ENCODE data around the gene HSPH1. TPM values are rescaled to one million over a fixed set of nuclear protein-coding genes. Genes with fewer than 3 reads are reported as not detected.

Gene HSPH1
- total RNA-seq, 1 donor from 2014 or later: 94.9 TPM

DNA sequence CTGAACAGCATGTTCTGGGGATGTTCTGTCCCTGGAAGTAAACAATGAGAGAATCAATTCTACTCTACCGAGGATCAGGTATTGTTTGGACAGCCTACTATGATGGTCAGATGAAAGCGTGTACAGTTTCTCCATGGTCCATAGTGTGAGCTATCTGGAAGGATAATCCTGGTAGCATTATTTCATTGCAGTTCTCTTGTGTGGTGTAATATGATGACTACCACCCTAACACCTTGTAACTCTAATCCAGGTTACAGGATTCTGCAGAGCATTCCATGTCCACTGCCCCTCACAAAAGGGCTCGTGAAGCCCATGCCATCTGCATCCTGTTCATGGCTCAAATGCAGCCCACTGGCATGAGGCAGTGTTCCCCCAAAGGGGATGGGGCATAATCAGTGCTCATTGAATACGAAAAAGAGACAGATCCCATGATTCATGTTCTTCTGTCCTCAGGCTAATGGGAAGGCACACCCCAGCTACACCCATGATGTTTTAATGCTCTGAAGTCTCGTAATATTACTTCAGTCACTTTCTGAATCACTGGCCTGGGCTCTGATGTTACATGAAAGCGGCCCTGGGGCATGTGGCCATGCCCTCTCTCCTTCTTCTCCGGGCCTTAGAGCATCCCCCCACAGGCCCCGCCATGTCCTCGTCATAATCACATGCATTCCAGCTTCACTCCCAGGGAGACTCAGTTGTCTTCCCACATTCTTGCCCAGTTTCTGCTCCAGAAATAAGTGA is 68.4 kb downstream of the HSPH1 start:
- Mint-ChIP-seq H3K27ac (no peak overlapping the region), H3K4me3 (no peak overlapping the region)

GRCh38 chr13:31092646-31093045 is 69.1 kb downstream of the HSPH1 start:
- no peaks in the 10 kb centered on the region for H3K36me3 ChIP-seq
- Mint-ChIP-seq H3K4me3 (no peak overlapping the region), H3K27me3 (ENCODE audit: insufficient read depth, low read depth) (peaks cover 15% of the 10 kb centered on the region)

More for the DNA sequence above, 68.4 kb downstream of the HSPH1 start:
- H3K4me1 ChIP-seq: peaks cover 5% of the 10 kb centered on the region
- H3K9me3 ChIP-seq (ENCODE audit: low read depth): no peaks in the 10 kb centered on the region
- no peaks in the 10 kb centered on the region for H3F3A ChIP-seq (ENCODE audit: low read depth)
- H3K4me2 ChIP-seq: no peak overlapping the region
- Mint-ChIP-seq H3K4me1 (peaks cover 26% of the 10 kb centered on the region), H3K9me3 (no peaks in the 10 kb centered on the region), H3K36me3 (no peaks in the 10 kb centered on the region), H3K27me3 (ENCODE audit: insufficient read depth, low read depth) (peaks cover 15% of the 10 kb centered on the region)
- no peak overlapping the region for H3K4me3 ChIP-seq
- H3K9ac ChIP-seq: no peak overlapping the region
- TF ChIP-seq, protein P1, sequence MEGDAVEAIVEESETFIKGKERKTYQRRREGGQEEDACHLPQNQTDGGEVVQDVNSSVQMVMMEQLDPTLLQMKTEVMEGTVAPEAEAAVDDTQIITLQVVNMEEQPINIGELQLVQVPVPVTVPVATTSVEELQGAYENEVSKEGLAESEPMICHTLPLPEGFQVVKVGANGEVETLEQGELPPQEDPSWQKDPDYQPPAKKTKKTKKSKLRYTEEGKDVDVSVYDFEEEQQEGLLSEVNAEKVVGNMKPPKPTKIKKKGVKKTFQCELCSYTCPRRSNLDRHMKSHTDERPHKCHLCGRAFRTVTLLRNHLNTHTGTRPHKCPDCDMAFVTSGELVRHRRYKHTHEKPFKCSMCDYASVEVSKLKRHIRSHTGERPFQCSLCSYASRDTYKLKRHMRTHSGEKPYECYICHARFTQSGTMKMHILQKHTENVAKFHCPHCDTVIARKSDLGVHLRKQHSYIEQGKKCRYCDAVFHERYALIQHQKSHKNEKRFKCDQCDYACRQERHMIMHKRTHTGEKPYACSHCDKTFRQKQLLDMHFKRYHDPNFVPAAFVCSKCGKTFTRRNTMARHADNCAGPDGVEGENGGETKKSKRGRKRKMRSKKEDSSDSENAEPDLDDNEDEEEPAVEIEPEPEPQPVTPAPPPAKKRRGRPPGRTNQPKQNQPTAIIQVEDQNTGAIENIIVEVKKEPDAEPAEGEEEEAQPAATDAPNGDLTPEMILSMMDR (IDR thresholded peaks at IDR 0.05): no peak
- no peak for TF ChIP-seq EZH2 (IDR thresholded peaks at IDR 0.05)
- no peak for TF ChIP-seq EZH2phosphoT487 (IDR thresholded peaks at IDR 0.05)
- no peak overlapping the region for H3K27ac ChIP-seq
- no peaks in the 10 kb centered on the region for H3K36me3 ChIP-seq
- no peaks in the 10 kb centered on the region for H3K79me2 ChIP-seq (ENCODE audit: low read depth)
- no peak for DNase-seq (ENCODE audit: low spot score)
- H4K20me1 ChIP-seq (ENCODE audit: low read depth): no peaks in the 10 kb centered on the region
- no peak overlapping the region for H2AFZ ChIP-seq (replicated peaks)
- H3K27me3 ChIP-seq: no peaks in the 10 kb centered on the region

DNA sequence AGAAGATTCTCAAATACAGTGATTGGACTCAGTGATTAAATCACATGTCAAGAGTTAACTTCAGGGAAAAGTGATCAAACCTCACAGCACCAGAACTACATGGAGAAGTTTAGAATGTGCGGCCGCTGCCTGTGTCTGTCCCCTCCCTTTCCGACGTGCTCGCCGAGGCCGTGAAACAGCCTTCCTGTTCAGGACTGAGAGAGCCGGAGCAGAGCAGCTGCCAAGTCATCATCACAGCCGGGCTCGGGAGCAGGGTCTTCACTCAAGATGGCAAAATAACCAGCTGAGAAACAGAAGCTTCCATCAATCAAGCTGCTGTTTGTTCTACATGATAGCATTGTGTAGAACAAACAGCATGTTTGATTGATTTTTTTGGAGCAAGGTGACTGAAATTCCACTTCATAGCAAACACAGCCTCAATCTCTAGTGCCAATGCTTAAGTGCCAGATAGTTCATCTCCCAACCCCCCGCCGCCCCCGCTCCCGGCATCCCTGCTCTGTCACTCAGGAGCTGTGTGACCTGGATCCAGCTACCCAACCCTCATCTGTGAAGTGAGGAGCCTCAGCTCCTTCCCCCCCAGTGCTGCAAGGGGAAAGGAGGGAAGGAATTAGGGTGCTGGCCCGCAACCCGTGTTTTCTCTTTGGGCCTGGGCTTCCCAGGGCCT is 70.6 kb downstream of the HSPH1 start:
- peaks cover 34% of the 10 kb centered on the region for H3K4me1 Mint-ChIP-seq
- H3K4me3 Mint-ChIP-seq: peak overlapping the region; percentile 6
- H3K36me3 Mint-ChIP-seq: no peaks in the 10 kb centered on the region
- Histone ChIP-seq H3F3A (ENCODE audit: low read depth) (no peaks in the 10 kb centered on the region), H3K4me3 (no peak overlapping the region), H3K9ac (no peak overlapping the region), H3K4me1 (peaks cover 5% of the 10 kb centered on the region), H3K36me3 (no peaks in the 10 kb centered on the region), H3K27ac (no peak overlapping the region), H2AFZ (replicated peaks) (peak overlapping the region; percentile 42), H4K20me1 (ENCODE audit: low read depth) (no peaks in the 10 kb centered on the region), H3K9me3 (ENCODE audit: low read depth) (no peaks in the 10 kb centered on the region), H3K79me2 (ENCODE audit: low read depth) (no peaks in the 10 kb centered on the region), H3K27me3 (no peaks in the 10 kb centered on the region), H3K4me2 (no peak overlapping the region)
- no peak for DNase-seq (ENCODE audit: low spot score)
- no peak for TF ChIP-seq EZH2phosphoT487 (IDR thresholded peaks at IDR 0.05)
- no peak for TF ChIP-seq EZH2 (IDR thresholded peaks at IDR 0.05)
- TF ChIP-seq, protein P1 (IDR thresholded peaks at IDR 0.05): no peak
- peaks cover 17% of the 10 kb centered on the region for H3K27me3 Mint-ChIP-seq (ENCODE audit: insufficient read depth, low read depth)
- no peaks in the 10 kb centered on the region for H3K9me3 Mint-ChIP-seq
- peak overlapping the region; percentile 93 for H3K27ac Mint-ChIP-seq

More at GRCh38 chr13:31092646-31093045, 69.1 kb downstream of the HSPH1 start:
- no peaks in the 10 kb centered on the region for H3K9me3 ChIP-seq (ENCODE audit: low read depth)
- H3K4me1 ChIP-seq: peaks cover 5% of the 10 kb centered on the region
- no peaks in the 10 kb centered on the region for H3K79me2 ChIP-seq (ENCODE audit: low read depth)
- H3K27ac Mint-ChIP-seq: no peak overlapping the region
- TF ChIP-seq, protein P1 (IDR thresholded peaks at IDR 0.05): no peak
- TF ChIP-seq EZH2 (IDR thresholded peaks at IDR 0.05) (no peak), EZH2phosphoT487 (IDR thresholded peaks at IDR 0.05) (no peak)
- H4K20me1 ChIP-seq (ENCODE audit: low read depth): no peaks in the 10 kb centered on the region
- H3K9me3 Mint-ChIP-seq: no peaks in the 10 kb centered on the region
- H3K27me3 ChIP-seq: no peaks in the 10 kb centered on the region
- no peak overlapping the region for H2AFZ ChIP-seq (replicated peaks)
- no peak overlapping the region for H3K4me2 ChIP-seq
- H3K36me3 Mint-ChIP-seq: no peaks in the 10 kb centered on the region
- no peak overlapping the region for H3K9ac ChIP-seq
- DNase-seq (ENCODE audit: low spot score): no peak
- H3F3A ChIP-seq (ENCODE audit: low read depth): no peaks in the 10 kb centered on the region
- H3K4me3 ChIP-seq: no peak overlapping the region
- no peak overlapping the region for H3K27ac ChIP-seq
- H3K4me1 Mint-ChIP-seq: peaks cover 26% of the 10 kb centered on the region

Measured in neural progenitor cell (in vitro differentiated cells).